Bronchial smooth muscle cell (primary cell): Measurements from ENCODE around the gene HMGA1. TPM values are rescaled to one million over a fixed set of nuclear protein-coding genes. Genes with fewer than 3 reads are reported as not detected.

ENCODE experiments used
- total RNA-seq: library from RNA; depleted of rRNA; stranded (reverse); fragments of >200 nt; gene quantifications from 2 replicates; pipeline ENCODE4 v1.2.1, GENCODE V29; 2014

The HMGA1 gene
- 41.3 and 113 TPM in 2 replicates for total RNA-seq

GRCh38 chr6:34236443-34237315, at the start of gene HMGA1:
Gene HMGA1 (plus strand): TSS chr6:34236873. CDS start chr6:34240781, 3,908 bp downstream.

DNA sequence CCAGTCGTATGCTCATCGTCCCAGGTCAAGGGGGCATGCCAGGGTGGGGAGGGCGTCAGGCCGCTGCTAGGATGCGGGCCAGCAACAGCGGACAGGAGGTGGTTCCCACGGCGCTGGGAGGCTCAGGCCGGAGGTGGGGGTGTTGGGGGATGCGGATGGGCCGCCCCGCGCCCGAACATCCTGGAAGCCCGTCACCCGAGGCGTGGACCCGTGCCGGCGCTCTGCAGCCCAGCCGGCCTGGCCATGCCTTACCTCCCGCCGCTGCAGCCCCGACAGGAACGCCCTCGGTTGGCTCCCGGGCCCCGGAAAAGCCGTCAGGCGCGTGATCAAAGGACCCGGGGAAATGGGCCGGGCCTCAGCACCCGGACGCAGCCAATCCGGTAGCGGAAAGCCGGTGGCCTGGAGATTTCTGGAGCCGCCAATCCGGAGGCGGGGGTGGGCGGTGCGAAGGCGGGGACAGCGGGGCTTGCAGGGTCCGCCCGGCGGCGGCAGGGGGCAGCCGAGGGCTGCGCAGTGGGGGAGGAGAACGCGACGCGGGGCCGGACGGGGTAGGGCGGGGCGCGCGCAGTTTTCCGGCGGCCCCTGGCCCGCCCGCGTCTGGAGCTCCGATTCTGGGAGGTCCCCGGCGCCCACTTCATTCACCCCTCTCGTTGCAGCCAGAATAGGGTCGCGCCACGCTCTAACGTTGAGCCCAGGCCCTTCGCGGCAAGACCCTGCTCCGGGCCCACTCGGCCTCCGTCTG, 12.2 kb downstream of the HMGA1 start, which contains the start of gene SMIM29:
TSS of gene SMIM29 (minus strand) at position 280 of the 742 bp plus-strand sequence. CDS start 1,215 bp downstream, outside the sequence.

Other genes with a start within 250 kb of the HMGA1 start
- under 0.01 TPM in 1 of 2 replicates, not detected in the other for gene GRM4, start 90.8 kb upstream of the HMGA1 start, total RNA-seq
- 16.7 and 23.0 TPM in 2 replicates for gene SMIM29, start 12.1 kb downstream of the HMGA1 start, total RNA-seq
- 10.6 and 15.1 TPM in 2 replicates for gene NUDT3, start 155.8 kb downstream of the HMGA1 start, total RNA-seq
- gene RPS10, start 189.2 kb downstream of the HMGA1 start, total RNA-seq: 2,222 and 2,837 TPM in 2 replicates
- not detected in 2 replicates for gene PACSIN1, start 229.2 kb downstream of the HMGA1 start, total RNA-seq